NCI-H748 treated with DMSO at 0.1 percent for 48 hours (cell line): ENCODE data around the gene ROBO1.
A peak's percentile ranks its signal among the peaks of the same experiment; 100 is the strongest.
"Not testable (repeated sequence)": the region's sequence is repeated elsewhere in the genome, so short reads cannot be mapped to it uniquely, and the experiment has no call there.

Experiments
- DNase-seq: peaks from one replicate; lab custom pipeline; 2025; lab: John Stamatoyannopoulos, UW

ROBO1 gene

DNA sequence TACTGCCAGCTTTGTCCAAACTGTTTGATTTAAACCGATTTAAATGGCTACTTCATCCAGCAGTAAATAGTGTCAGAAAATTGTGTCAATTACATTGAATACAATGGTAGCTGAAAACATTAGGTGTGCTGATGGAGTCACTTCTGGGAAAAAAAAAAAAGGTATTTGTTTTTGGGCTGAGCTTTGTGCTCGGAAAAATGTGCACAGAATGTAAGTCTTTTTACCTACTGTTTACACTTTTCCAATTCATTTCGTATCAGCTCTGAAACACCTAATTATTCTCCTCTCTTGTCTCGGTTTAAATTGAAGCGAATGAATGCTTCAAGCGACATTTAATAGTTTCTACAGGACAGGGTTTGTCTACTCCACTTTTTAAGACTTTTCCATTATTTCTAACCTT lies 1078.4 kb downstream of the ROBO1 start:
- DNase-seq, result peak; percentile 94

DNA sequence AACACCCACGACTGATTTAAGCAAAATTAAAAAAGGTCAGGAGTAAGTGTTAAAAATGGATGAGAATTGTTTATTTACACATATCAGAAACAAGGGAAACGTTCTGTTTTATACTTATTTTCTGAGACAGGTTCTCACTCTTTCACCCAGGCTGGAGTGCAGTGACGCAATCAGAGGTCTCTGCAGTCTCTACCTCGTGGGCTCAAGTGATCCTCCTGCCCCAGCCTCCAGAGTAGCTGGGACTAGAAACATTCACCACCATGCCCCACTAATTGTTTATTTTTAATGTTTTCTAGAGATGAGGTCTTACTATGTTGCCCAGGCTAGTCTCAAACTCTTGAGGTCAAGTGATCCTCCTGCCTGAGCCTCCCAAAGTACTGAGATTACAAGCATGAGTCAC lies 1080.3 kb downstream of the ROBO1 start:
- DNase-seq, result no peak

DNA sequence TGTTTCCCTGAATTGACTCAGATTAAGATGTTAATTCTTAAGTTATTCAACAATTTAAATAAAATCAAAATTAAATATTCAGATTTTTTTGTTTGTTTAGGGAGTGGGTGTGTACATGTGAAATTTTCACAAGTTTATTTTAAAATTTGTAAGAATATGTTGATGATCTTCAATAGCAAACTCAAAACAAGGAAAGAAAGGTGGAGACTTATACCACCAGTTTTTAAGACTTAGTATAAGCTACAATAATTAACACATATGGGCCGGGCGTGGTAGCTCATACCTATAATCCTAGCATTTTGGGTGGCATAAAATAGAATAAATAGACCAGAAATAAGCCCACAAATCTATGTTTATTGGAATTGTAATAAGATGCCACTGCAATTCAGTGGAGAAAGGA lies 1084.5 kb downstream of the ROBO1 start:
- DNase-seq, result no peak

DNA sequence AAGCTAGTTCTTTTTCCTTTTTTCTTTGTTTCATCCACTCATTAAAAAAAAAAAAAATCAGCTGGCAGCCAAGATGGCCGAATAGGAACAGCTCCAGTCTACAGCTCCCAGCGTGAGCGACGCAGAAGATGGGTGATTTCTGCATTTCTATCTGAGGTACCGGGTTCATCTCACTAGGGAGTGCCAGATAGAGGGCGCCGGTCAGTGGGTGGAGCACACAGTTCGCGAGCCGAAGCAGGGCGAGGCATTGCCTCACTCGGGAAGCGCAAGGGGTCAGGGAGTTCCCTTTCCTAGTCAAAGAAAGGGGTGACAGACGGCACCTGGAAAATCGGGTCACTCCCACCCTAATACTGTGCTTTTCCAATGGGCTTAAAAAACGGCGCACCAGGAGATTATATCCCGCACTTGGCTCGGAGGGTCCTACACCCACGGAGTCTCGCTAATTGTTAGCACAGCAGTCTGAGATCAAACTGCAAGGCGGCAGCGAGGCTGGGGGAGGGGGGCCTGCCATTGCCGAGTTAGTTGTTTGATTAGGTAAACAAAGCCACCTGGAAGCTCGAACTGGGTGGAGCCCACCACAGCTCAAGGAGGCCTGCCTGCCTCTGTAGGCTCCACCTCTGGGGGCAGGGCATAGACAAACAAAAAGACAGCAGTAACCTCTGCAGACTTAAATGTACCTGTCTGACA lies 1092.5 kb downstream of the ROBO1 start:
- DNase-seq, result not testable (repeated sequence)

DNA sequence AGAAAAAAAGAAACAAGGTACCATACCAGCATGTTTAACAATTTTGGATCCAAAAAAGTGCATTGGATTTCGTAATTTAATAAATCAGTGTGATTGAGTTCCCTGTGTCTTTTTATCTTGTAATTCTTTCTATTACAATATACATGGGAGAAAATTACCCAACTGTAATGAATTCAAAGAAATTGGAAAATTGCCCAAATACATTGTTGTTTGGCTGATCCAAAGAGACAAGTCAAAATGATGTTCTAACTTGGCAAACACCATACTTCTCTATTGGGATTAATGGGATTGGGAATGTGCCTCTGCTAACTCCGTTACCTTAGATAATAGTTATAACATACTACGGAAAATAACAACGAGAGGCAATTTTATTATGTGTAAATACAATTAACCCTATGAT lies 1097.1 kb downstream of the ROBO1 start:
- DNase-seq, result peak; percentile 16

DNA sequence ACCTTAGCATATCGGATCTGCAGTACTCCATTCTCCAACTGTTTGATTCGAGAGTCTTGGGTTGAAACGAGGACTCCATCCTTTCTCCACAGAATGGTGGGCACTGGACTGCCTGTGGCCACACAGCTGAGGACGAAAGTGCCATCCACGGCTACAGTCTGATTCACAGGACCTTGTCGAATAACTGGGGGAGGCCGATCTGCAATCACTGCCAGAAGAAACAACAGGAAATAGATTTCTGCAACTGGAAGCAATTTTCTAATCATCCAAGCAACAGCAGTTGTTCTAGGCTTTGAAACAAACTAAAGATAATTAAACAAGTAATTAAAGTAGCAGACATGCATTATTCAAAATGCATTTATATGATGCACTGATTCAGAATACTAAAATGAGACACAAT lies 1097.7 kb downstream of the ROBO1 start:
- DNase-seq, result peak; percentile 56

DNA sequence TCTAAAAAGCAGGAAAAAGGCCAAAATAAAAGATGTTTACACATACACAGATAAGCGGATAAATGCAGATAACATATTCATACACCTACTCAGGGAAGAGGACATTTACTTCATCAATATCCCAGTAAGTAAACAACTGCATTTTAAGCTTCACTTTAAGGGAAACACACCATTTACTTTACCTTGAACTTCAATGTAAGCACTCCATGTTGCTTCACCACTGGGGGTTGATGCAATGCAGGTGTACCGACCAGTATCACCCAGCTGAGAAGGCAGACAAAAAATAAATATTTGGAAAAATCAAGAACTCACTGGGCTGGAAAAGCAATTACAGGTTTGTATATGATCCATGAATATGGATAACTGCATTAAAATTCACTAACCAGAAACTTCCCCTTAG lies 1099.5 kb downstream of the ROBO1 start:
- peak; percentile 54 for DNase-seq

DNA sequence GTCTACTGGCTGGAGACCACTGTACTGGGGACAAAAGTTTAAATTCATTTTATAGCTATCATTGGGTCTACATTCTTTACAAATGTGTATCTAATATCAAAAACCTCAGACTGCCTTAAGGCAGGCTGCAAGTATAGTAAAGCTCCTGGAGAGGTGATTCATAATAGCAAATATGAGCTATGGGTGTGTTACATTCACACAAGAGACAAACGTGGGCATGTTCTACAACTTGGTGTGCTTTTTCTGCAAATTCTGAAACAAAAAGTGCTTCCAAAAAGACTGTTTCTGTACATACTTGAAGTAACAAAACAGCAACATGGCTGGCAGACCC lies 1101.4 kb downstream of the ROBO1 start:
- no peak for DNase-seq

DNA sequence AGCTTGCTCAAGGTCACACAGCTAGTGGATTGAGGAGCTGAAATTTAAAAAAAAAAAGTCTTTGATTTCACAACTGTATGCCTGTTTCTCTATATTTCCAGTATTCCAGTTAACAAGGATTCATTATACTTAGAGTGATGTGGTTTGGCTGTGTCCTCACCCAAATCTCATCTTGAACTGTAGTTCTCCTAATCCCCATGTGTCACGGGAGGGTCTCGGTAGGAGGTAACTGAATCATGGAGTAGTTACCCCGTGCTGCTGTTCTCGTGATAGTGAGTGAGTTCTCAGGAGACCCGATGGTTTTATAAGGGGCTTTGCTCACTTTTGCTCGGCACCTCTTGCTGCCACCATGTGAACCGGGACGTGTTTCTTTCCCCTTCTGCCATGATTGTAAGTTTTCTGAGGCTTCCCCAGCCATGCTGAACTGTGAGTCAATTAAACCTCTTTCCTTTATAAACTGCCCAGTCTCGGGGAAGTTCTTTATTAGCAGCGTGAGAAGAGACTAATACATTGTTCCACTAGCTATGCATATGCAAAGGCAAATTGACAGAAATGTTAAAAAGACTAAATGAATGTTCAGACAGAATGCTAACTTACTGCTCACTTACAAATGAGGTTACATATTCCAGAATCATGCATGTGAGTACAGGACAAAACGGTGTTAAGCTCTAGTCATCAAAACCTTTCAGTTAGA lies 1101.9 kb downstream of the ROBO1 start:
- DNase-seq, result no peak

DNA sequence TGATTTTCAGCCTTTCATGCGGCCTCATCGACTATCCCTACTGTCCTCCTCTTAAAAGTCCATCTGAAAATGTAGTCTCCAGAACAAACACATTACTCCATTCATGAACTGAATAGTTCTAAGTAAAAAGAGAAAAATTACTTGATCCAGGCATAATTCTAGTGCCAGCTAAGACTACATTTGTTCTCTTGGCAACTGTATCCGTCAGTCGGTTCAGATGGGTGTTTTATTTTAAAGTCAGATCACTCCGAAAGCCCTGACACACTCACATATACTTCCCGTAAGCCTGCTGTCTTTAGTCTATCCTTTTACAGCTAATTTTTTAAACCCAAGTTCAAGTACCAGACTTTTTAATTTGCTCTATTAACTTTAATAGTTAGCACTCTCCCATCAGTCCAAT lies 1102.7 kb downstream of the ROBO1 start:
- no peak for DNase-seq

DNA sequence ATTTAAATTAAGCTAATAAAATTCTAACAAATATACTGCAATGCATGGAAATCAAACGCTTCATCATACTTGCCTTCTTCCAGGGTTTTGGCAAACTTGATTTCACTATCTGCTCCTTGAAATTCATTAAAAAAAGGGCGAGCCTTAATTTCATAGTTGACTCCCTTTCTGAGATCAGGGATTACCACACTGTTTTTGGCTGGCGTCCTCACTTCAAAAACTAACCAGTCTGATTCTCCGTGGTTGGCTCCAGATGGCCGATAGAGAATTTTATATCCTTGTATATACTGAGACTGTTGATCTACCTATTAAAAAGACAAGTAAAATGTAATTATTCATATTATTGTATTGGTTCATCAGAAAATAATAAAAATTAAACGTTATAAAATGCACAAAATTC lies 1106.8 kb downstream of the ROBO1 start:
- no peak for DNase-seq

DNA sequence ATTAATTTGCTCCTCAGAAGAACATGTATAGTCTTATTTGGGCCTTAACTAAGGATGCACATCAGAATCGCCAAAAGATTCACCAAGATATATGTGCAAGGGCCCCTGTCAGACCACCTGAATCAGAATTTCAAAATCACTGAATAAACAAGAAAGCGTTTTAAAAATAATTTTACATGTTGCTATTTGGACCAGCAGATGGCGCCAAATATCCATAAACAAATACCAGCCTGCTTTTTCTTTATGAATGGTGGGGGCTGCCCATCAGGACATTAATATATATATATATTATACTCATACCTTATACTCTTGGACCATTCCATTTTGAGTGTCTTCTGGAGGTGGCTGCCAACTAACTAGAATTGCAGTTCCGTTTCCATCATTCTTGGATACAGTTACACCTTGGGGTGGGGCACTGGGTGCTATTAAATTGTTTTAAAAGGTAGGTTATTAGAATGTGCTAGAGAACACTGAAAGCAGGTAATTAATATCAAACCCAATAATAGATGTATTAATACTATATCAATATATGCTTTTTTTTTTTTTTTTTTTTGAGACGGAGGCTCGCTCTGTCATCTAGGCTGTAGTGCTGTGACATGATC lies 1108.3 kb downstream of the ROBO1 start:
- DNase-seq, result no peak

DNA sequence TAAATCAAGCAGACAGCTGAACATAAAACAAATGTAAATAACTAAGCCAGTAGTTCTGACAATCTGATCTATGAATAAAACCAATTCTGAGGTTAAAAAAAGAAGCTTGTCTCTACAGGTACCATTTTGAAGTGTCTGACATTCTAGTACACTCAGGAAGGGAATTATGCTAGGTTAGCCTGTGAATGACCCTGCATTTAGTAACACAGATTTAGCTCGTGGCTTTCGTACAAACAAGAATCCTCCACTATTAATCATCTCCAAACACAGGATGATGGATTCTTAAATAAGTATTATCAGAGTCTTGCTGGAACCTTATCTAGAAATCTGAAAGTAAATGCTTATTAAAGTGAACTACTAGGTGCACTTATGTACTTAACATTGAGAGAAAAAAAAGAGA lies 1120.1 kb downstream of the ROBO1 start:
- DNase-seq, result no peak

DNA sequence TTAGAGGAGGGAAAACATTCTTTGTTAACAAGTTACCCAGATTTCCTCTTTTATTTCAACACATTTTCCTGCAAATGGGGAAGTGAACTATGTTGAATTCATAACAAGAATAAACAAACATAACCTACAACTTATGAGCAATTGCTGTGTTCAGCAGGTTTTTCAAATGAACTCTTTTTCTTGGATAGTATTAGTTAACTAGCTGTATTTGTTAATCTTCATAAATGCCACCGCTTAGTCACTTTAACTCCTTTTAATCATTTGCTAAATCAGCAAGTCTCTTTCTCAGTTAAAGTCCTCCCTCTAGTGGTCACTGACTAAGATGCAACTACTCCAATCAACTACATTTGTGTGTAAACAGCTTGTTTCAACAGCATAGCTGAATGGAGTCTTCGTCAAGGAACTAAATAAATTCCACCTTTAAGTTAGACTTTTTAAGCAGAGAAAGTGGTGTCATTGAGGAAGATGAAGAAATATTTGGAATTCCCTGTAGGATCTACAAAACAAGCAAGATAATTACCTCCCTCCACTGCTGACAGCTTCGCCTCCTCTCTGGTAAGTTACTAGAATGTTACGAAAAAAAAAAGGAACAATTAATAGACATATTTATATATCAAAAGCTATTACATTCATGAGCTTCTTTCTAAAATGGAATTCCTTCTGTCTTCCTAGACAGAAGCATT lies 1122.0 kb downstream of the ROBO1 start:
- DNase-seq, result peak; percentile 62

DNA sequence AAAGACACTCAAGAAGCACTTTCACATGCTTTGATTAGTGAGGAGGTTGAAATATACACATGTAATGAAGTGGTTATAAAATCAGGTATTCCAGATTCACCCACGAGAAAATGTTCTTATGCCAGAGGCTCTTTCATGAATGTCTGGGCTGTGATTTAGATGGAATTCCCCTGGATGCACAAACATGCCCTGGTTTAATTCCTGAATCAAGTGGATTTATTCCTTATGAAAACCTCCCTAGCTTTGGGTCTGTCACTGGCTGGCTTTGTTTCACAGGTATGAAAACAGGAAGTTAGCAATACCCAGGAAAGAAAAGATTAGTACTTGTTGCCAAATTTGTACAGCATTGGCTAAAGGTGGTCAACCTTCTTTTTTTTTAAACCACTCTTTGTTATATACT lies 1123.0 kb downstream of the ROBO1 start:
- no peak for DNase-seq

DNA sequence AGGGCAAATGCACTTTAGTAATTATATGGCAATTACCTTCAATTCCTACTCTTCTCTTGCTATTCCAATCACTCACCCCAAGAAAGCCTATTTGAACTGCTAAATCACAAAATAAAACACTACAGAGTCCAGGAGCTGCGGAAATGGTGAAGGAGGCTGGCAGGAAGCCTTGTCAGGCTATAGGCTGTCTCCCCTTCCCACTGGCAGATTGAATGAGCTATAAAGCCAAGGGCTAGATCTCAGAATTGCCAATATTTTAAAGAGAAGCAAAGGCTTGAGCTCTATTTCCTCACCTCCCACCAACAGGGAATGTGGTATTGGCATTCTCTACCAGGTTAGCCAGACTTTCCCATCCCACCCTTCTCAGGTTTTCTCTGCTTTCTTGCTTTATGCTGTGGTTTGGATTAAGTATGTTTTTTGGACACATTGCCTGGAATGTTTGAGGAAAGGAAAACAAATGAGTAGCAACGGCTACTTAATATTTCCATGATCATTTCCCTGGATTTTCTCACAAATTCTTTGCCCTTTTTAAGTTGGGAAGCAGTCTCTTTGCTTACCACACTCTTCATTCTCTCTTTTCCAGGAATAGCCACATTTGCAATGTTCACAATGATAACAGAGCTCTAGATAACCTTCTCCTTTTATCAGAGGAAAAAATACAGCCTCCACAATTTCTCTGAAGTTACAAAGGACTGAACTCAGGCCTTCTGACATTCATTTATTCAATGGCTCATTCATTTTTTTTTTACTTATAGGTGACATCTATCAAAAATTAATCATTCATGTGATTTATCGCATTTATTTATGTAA lies 1125.4 kb downstream of the ROBO1 start:
- no peak for DNase-seq

DNA sequence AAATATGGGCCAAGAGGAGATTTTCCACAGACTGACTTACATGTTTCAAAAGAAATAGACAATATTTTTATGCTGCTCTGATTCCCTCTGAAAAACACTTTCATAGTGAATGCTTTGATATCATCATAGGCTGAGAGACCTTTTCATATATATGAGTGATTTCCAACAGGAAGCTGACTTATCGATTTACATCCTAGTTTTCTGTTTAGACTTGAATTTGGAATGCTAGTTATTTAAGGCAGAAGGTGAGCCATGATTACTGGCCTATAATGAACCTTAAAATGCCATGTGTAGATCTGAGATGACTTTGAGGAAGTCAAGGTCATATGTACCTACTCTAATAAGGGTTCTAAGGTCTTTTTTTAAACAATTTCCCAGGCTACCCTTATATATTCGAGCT lies 1126.1 kb downstream of the ROBO1 start:
- DNase-seq, result no peak

DNA sequence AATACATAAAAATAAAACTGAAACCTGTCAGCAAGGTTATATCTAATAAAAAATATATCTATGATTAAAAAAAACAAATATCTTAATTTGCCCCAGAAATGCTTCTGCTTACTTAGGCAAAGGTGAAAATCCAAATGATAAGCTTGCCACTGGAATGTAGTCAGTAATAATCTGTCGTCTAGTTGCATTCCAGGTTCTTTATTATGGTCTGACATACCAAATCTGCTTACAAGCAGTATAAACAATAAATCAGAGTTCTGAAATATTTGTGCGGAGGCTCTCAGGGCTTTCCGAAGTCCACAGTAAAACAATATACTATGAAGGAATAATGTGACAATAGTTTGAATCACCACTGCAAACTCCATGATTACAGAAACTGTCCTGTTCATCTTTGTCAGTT lies 1133.5 kb downstream of the ROBO1 start:
- no peak for DNase-seq

DNA sequence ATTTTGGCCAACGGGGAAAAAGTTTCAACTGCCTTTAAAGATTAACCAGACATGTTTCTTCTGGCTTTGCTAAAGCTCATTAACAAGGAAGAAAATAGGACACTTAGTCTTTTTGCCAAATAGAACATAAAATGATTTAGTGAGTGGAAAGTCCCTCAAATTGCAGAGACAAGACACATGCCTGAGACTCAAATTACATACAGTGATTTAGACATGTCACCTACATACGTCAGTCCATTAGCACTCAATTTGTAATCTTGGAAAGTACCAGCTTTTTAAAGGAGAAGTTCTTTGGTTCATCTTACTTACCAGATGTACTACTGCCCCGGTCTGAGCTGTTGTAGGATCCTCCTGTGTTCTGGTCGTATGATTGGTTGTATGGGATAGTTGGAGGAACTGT lies 1134.2 kb downstream of the ROBO1 start:
- no peak for DNase-seq

DNA sequence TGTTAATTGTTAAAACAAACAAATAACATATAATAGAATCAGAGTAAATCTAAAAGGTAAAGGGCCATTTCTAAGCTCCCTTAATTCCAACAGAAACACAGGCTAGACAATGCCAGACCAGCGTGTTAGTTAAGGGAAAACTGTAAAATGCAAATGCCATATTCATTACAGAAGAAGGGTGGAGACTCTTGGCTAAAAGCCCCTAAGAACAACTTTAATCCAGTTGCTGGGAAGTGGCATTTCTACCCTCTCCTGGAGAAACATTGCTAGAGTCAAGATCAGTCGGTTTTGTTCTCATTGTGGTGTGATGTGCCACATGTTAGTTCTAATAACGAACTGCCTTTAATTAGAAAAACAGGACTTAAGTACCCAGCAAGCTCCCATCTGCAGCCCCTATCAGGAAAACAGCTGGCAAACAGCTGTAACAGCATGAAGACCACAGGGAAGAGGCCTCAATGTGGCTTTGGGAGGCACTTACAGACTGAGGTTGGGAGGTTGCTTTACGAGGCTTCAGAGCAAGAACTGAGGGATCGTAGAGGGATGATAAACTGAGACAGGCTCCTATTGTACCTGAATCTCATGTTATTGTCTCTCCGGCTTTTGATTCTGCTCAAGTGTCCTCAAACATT lies 1134.8 kb downstream of the ROBO1 start:
- DNase-seq, result no peak

DNA sequence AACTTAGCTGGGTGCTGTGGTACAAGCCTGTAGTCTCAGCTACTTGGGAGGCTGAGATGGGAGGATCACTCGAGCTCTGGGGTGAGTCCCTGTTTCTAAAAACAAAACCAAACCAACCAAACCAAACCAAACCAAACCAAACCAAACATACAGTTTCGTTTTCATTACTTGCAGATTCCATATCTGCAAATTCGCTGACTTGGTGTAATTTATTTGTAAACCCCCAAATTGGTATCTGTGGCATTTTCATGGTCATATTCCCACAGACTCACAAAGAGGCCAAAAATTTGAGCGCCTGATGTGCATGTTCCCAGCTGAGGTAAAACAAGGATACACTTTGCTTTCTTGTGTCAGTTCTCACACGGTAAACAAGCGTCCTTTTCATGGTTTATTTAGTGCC lies 1138.3 kb downstream of the ROBO1 start:
- no peak for DNase-seq
